HG02884 (cell line): Measurements from ENCODE around the gene PPP1CC.

Source experiments
- ATAC-seq: cut with Tn5 transposase; IDR thresholded peaks from one replicate; pipeline ENCODE4 v1.9.1; 2021; ENCODE audit warnings: mild to moderate bottlenecking, moderate library complexity; ENCODE audit not compliant: unreplicated experiment

Gene PPP1CC

GRCh38 chr12:110689281-110690126 lies 53.2 kb downstream of the PPP1CC start:
- ATAC-seq: no peak

DNA sequence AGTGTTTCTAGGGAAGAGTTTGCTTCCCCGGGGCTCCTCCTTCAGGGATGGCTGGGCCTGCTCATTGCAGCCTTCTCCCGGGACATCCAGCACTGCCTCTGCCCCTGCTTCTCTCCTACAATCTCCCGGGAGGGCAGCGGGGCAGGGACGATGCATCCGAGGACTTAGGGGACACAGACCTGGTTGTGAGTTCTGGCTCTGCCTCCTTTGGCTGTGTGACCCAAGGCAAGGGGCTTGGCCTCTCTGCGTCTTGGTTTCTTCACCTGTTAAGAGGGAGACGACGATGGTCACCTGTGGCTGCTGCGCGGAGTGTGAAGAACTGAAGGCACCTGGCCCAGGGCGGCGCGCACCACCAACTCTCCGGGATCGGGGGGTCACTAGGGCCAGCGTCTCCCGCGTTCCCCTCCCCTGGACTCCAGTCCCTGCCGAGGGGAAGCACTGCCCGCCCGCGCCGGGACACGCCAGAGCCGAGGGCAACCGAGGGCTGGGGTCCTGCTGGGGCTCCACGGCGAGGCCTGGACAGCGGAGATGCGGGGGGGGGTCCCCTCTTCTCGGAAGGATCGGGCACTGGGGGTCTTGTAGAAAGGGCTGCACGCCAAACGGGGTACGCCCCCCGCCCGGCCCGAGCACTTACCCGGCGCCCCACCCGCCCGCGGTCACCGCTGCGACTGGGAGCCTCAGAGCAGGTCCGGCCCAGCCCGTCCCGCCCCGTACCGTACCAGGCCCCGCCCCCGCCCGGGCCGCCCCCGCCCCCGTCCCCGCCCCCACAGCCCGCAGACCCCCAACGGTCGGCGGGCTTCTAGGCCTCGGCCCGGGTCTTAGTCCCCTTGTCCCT lies 54.0 kb downstream of the PPP1CC start, which contains the start of gene HVCN1:
Gene HVCN1, minus strand, starts transcription at position 670 of the 835 bp plus-strand sequence. CDS start 5,870 bp downstream, outside the sequence.
- ATAC-seq: no peak

GRCh38 chr12:110687396-110688169 lies 55.1 kb downstream of the PPP1CC start:
- no peak for ATAC-seq

- no peak for ATAC-seq
Measured at GRCh38 chr12:110686294-110686903, 56.3 kb downstream of the PPP1CC start.

DNA sequence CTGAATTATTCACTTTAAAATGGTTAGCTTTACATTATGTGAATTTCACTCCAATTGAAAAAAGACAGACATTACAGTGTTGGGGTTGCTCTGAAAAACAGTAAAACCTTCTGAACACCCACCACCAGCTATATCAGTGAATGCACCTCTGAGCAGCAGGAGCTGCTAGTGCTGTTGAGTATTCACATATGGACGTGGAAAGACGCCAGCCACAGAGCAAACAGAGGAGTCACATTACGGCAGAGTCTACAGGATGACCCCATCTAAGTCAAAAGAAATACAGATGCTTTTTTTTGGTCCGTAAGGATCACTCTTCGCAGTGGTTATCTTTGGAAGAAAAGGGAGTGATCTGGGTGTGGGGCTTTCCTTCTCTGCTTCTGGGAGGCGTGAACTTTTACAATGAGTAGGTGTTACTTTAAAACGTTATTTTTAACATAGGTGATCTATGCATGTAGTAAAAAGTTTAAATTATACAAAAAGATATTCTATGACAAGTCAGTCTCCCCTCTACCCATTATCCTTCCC lies 58.3 kb downstream of the PPP1CC start:
- ATAC-seq: no peak

- ATAC-seq: no peak
Measured at GRCh38 chr12:110683888-110684287, 58.8 kb downstream of the PPP1CC start.

DNA sequence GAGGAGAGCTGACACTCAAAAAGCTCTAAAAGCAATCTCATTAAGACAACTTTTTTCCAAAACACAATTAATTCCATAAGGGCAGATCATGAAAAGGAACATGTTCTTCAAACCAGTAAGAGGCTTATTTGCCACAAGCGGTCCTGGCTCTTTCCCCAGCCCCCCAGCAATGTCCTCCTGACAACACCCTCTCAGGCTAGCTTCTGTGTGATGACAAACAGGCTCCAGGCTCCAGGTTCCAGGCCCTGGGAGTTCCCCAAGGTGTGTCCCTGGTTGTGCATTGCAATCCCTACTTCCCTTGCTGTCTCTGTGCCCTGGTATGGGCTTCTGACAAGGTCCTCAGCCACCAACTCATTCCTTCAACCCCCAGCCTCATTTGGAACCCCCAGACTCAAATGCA lies 62.7 kb downstream of the PPP1CC start:
- ATAC-seq: no peak

- ATAC-seq: no peak
Measured at GRCh38 chr12:110679201-110679600, 63.5 kb downstream of the PPP1CC start.

DNA sequence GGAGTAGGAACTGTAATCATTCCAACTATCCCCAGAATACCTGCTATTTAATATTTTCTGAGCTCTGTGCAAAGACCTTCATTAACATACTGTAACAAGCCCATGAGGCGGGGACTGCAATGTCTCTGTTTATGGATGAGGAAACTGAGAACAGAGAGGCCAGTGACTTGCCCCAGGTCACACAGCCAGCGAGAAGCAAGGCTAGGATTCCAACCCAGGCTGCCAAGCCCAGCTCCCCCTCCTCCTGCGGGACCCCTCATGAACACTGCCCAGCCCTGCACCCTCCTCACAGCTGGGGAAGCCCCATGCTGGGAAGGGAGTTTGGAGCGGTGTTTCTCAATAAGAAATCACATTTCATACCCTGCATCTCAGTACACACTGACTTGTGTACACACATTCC lies 64.7 kb downstream of the PPP1CC start:
- no peak for ATAC-seq

GRCh38 chr12:110677206-110677911 lies 65.3 kb downstream of the PPP1CC start:
- peak; percentile 67 for ATAC-seq

- ATAC-seq: no peak
Measured at GRCh38 chr12:110676171-110676570, 66.5 kb downstream of the PPP1CC start.

DNA sequence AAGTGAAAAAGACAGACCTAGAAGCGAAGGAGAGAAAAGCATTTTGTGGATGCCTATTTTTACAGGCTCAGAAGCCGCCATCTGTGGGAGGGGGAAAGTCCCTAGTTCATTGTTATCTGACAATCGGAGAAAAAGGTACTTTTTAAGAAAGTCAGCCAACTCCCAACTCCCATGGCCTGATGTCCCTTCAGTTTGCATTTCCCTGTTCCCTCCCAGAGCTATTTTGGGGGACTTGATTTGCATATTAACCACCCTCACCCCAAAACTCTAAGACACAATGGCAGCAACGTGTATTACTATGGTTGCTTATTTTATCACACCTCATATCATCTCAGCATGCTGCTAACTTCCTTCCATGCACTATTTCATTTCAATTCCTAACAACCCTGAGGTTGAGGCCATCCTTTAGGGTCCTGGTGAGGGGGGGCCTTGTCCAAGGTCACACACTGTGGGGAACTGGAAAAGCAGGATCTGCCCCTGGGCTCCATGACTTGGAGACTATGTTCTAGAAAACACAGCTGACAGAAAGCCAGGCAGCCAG lies 72.5 kb downstream of the PPP1CC start:
- no peak for ATAC-seq
